ENCODE results near the gene PRXL2B.
"Not testable (repeated sequence)": the region's sequence is repeated elsewhere in the genome, so short reads cannot be mapped to it uniquely, and the experiment has no call there.

PRXL2B gene

DNA sequence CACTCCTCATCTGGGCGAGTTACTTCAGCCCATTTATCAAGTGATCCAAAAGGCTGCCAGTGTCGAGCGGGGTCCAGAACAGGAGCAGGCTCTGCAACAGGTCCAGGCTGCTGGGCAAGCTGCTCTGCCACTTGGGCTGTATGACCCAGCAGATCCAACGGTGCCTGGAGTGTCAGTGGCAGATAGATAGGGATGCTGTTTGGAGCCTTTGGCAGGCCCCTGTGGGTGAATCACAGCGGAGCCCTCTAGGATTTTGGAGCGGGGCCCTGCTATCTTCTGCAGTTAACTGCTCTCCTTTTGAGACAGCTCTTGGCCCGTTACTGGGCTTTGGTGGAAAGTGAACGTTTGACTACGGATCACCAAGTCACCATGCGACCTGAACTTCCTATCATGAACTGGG lies 38.7 kb downstream of the PRXL2B start:
- DNase-seq = no peak

DNA sequence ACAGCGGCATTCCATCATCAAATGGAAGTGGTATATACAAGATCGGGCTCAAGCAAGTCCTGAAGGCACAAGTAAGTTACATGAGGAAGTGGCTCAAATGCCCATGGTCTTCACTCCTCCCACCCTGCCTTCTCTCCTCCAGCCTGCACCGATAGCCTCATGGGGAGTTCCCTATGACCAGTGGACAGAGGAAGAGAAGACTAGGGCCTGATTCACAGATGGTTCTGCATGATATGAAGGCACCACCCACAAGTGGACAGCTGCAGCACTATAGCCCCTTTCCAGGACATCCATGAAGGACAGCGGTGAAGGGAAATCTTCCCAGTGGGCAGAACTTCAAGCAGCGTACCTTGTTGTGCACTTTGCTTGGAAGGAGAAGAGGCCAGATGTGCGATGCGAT lies 39.2 kb downstream of the PRXL2B start:
- DNase-seq = not testable (repeated sequence)

DNA sequence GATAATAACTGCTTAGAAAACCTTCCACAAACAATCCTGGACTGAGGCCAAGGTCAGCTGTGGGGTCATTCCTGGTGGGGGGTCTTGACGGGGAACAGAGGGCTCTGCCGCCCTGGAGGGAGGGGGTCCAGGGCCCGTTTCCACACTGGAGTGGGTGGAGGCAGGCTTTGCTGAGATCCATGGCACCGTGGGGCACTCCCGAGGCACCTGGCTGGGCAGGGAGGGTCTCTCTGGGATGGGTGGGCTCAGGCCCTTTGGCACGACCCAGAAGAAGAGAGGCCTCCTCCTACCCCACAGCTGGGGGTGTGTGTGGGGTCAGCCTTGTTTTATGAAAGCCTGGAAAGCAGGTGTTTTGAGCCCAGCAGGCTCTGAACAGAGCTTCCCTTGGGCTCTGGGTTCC lies 41.2 kb downstream of the PRXL2B start:
- DNase-seq = no peak

DNA sequence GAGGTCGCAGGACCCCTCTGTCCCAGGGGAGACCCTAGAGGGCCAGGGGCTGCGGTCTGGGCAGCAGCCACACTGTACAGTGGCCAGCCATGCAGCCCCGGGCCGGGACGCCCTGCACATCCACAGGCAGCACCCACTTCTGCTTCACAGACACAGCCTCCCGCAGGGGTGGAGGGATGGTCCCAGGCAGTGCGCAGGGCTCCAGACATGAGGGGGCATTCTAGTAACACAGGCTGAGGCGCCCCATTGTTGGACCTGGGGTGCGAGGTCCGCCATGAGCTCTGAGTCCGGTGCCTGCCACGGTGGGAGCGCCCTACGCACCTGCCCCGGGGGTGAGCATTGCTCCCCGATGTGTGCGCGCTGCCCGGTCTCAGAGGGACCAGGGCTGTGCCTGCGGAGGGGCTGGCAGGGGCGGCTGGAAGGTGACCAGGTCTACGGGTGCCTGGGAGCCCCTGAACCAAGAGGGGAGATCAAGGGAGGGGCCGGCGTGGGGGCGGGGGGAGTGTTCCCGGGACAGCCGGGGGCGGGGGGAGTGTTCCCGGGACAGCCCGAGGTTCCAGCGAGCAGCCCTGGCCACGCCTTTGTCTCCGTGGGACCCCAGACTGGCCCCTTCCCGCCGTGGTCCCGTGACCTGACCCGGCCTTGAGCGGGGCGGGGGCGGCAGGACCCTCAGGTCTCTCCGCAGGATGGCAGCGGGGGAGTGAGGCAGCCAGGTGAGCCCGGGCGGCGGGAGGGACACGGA lies 41.8 kb downstream of the PRXL2B start:
- DNase-seq = no peak

DNA sequence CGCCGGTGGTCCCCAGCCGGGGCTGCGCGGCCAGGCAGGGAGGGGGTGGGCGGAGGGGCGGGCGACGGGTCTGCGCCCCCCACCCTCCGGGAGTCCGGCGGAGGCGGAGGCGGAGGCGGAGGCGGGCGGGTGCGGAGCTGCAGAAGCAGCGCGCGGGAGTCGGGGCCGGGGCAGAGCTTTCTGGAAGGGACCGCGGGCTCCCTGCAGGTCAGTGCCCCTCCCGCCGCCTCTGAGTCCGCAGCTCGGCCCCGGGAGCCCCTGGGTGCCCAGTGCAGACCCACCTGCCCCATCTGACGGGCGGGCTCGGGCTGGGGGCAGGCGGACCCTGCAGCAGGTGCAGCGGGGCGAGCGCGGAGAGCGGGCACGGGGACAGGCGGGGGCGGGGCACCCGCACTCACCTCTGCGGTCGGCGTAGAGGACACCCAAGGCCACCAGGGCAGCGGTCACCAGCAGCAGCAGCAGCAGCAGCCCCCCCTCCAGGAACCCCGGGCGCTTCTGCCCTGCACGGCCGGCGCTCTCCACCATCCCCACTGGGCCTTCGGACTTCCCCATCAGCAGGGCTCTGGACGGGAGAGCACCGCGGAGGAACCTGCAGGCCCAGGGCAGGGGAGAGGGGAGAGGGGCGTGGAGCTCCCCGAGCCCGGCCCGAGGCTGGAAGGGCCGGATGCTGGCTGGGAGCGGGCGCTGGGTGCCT lies 42.5 kb downstream of the PRXL2B start:
- DNase-seq = no peak

DNA sequence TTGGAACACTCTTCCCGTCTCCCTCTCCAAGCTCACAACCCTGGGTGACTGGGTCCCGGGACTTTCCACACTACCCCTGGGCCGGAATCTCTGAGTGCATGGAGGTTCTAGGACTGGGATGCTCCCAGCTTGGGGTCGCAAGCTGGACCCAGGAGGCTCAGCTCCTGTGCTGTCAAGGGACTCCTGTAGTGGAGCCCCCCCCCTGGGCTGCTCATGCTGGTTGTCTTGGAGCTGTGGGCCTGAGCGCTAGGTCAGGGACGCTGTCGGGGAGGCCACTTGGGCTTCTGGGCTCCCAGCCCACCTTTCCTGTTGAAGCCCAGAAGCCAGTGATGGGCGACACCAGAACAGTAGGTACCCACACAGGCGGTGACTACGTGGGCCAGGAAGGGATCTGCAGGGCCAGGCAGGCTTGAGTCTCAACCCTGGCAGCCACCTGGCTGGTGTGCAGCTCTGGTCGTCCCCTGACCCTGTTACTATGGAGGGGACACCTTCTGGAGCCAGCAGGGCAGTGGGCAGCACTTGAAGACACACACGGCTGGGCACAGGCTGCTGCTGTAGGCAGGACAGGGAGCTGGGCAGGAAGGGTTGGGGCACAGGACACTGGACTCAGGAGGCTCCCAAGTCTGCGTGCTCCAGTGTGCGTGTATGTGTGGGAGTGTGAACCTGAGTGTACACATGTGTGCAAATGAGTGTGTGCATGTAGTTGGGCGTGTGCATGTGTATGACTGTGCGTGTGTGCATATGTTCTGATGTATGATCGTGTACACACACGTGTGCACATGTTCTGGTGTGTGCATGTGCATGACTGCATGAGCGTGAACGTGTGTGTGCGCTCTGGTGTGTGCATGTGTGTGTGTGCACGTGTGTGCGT lies 43.3 kb downstream of the PRXL2B start:
- DNase-seq = no peak

DNA sequence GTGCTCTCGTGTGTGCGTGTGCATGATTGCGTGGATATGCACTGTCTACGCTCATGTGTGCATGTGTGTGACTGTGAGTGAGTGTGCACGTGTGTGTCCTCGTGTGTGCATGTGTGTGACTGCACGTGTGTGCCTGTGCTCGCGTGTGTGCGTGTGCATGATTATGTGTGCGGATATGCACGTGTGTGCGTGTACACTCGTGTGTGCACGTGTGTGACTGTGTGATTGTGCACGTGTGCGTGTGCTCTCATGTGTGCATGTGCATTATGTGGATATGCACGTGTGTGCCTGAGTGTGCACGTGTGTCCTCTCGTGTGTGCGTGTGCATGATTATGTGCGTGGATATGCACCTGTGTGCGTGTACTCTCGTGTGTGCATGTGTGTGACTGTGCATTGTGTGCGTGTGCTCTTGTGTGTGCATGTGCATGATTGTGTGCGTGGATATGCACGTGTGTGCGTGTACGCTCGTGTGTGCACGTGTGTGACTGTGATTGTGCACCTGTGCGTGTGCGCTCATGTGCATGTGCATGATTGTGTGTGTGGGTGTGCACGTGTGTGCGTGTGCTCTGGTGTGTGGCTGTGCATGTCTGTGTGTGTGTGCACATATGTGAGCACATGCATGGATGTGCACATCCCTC lies 44.0 kb downstream of the PRXL2B start:
- DNase-seq = no peak

DNA sequence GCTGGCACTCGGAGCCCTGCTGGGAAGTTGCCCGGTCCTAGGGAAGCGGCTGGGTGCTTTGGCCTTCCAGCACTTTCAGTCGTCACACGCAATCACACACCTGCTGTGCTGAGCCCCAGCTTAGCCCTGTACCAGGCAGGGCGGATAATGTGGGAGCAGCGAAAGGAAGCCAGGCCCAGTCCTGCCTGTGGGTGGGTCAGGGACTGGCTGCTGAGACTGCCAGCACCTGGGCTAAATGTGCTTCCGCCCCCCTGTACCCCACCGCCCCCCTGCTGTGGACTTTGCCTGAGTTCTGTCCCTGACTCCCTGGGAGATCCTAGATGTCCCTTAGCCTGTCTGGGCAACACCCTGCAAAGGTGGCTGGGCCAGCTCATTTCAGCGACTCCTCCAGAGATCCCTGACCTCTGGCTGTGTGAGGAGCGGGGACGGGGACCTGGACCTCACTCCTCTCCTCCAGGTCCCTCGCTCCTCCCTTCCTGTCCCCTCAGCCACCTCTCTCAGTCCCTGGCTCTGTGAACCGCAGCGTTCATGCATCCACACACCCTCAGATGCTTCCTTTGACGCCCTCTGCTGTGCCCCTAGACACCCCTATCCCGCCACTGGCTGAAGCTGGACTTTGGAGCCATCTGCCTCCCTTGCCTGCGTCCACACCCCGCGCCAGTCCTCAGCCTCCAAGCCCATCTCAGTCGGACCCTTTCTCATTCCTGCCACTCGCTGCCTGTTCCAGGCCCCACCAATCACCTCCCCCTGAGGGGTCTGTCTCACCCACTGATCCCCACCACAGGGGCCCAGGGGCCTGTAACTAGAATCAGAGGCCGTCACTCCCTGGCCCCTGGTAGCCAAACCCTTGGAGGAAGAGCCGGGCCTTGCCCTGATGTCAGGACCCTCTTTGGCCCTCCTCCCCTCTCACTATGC lies 44.8 kb downstream of the PRXL2B start:
- DNase-seq = no peak

DNA sequence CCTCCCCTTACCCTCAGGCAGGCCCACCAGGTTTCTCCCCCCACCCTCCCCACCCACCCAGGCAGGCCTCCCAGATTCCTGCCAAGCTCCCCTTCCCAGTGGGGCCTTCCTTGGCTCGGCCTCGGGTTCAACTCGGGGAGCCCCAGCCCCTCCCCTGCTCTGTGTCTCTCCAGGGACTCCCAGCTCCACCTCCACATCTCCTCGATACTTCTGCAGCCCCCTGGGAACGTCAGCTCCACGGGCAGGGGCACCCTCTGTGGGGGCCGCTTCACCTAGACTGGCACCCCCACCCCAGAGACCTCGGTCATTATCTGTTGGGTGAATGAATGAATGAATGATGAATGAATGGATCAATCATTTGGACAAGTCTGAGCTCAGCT lies 45.5 kb downstream of the PRXL2B start:
- DNase-seq = no peak

DNA sequence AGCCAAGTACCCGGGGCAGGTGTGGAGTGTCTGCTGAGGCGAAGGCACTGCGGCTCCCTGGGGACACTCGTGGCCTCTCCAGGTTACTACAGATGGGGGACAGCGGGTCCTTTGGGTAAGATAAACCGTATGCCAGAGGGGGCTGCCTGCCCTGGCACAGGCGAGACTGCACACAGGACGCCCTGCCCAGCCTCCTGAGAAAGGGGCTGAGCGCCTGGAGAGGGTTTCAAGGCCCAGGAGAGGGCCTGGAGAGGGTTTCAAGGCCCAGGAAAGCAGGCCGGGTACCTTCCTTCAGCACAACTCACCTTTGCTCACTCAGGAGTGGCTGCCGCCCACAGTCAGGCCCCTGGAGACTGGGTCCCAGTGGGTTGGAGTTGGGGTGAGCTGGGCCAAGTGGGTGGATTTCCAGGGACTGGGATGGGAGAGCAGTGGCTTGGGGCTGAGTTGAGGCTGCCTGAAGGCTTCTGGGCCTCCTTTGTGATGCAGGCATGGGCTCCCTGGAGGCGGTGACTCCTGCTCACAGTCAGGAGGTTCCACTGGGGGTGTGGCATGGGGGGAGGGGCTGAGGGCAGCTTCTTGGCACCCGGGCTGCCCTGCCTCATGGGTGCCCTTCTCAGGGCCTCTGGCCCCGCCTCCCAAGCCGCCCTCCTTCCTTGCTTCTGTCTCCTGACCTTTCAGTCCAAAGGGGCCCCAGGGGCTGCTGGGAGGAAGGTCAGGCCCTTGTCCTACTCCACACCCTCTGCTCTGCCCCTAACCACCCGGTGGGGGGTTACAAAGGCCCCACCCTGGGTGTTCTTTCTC lies 46.2 kb downstream of the PRXL2B start, which contains the start of gene MMEL1:
Gene MMEL1, minus strand, starts transcription at position 456 of the 801 bp plus-strand sequence. CDS start 3,532 bp downstream, outside the sequence.
- DNase-seq = no peak

DNA sequence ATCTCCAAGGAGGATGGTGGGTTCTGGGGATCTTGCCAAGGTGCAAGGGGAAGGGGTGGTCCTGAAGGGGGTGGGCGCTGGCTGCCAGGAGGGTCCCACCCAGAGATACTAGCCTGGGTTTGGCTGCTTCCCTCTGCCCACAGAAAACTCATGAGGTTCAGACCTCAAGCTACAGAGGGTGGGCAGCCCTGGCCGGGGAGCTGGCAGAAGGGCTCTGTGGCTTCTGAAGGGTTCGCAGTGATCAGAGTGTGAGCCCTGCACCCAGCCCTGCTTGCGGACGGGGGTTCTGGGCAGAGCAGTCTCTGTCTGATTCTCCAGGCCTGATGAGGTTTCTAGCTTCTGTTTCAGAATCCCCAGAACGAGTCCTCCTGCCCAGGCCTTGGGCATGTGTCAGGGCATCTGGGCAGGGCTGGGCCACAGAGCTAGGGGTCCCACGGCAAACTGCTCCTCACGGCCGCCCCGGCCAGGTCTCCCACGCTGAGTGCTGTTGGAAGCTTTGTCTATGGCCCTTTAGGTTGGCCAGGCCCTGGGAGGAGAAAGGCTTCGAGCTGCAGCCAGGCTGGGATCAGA lies 46.9 kb downstream of the PRXL2B start:
- DNase-seq = no peak

DNA sequence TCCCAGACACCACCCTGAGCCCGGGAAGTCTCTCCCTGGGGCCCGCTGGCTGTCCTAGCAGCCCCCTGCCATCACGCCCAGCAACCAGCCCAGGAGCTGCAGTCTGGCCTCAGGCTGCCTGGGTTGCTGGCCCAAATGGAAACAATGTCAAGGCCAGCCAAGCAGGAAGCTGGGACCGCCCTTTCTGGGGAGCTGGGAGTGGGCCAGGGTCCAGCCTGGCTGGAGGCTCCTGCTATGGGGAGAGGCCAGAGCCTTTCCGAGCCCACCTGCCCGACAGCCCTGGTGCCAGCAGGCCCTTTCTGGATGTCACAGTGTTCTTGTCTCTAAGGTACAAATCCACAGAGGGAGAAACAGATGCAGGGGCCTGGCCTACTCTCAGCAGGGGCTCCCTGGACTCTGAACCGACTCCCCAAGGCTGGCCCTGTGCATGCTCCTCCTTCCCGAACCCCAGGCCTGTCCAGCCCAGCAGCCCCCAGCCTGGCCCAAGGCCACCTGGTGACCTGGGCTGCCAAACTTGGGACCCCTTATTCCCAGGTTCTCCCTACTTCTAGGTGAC lies 47.4 kb downstream of the PRXL2B start:
- DNase-seq = no peak

DNA sequence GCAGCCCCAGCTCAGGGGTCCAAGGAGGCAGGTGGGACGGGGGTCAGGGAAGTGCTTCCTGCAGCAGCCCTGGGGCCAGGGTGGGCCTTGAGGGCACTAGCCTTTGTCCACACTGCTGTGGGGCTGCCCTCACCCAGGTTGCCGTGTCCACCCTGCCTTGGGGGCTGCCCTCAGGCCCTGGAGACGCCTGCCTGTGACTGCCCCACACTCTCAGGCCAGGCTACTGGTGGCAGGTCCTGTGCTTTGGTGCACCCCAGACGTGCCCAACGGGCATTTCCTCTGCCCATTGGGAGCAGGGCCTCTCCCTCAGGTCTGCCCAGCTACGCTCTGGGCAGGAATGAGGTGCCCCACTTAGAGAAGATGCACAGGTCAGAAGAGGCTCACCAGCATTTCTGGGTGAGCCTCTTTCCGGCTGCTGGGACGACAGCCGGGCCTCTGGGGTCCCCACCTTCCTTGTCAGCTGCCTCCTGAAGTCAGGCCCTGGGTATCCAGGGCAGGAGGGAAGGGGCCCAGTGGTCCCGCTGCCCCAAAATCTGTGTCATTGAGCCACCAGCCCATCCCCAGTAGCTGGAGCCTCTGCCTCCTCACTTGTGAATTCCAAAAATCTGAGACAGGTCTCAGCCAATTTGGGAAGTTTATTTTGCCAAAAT lies 48.9 kb downstream of the PRXL2B start:
- DNase-seq = no peak

DNA sequence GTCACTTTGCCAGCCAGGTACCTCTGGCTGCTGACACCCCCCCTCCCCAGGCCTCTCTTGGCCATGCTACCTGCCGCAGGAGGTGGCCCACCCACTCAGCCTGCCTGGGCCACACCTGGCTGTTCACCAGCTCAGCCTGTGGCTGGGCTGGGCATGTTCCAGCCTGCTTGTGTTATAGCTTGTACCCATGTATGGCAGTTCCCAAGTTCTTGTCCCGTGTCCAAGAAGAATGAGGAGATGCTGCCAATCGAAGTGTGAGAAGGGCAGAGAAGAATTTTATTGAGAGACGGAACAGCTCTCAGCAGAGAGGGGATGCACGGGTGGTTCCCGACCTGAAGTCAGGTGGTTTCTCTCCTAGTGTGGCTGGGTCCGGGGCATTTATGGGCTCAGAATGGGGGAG lies 50.2 kb downstream of the PRXL2B start:
- DNase-seq = no peak

DNA sequence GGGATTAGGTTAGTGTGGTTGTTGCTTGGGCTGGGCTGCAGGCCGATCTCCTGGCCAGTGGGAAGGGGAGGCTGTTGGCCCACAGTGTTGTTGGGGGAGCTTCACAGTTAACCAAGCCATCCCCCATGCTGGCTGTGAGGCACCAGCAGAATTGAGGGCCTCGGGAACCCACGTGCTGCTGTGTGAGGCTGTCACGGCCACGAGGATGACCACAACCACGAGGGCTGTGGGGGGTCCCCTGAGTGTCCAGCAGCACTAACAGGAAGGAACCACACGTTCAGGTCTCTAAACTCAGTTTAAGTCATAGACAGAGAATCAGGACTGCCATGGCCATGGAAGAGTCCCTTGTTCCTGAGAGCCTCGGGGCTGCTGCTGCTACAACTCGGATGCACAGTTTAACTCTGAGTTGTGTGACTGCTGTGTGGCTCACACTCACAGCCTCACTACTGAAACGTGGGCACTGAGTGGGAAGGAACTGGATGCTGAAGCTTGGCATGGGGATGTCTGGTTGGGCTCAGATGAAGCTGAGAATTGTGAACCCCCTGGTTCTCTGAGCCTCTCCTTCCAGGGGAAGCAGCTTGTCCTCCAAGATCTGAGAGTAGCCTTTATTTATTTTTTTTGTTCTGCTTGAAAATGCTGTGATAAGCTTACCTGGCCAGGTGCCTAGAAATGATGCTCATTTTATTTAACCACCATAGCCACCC lies 51.0 kb downstream of the PRXL2B start:
- DNase-seq = no peak

DNA sequence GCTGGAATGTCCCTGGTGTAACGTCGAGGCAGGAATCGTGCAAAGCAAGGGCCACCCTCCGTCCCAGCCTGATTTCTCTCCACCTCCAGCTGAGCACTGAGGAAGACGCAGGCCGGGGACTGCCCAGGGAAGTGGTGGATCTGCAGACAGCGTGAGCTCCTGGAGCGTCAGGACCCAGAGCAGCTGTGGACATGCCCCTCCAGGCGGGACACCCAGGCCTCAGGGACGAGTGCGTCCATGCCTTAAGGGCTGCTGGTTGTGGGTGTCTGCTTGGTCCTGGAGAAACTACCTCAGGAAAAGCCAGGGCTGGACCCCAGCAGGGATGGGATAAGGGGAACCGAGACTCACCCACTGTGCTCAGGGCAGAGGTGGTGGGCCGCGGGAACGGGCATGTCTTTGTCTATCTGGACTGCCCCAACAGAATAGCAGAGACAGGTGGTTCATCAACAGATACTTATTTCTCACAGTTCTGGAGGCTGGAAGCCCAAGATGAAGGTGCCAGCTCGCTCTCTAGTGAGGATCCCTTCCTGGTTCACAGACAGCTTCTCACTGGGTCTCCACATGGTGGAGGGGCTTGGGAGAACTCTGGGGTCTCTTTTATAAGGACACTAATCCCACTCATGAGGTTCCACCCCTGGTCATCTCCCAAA lies 52.0 kb downstream of the PRXL2B start:
- DNase-seq = no peak

DNA sequence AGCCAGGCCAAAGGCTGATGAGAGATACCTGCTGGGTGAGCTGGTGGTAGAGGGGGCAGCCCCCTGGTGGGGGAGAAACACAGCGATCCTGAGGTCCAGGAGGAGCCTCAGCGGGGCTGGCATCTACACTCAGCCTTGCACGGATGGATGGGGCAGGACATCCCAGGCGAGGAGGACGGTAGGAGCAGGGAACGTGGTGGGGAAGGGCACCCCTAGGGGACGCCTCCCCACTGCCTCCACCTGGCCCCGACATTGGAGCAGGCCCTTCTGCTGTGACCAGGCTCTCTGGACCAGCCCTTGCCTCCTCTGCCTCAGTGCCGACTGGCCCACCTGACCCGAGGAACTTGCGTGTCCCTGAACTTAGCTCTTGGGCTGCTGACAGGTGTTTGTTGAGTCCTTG lies 52.6 kb downstream of the PRXL2B start:
- no peak for DNase-seq

Measured in central memory CD4-positive, alpha-beta T cell (primary cell).